DOHH2 (cell line): ENCODE measurements around the gene GSG1L2.

Experiments
- EZH2phosphoT487 ChIP-seq: fragments of 200-600 bp; sonication (generic); IDR thresholded peaks from 2 replicates; pipeline ENCODE4 v1.6.1; 2017; ENCODE audit warnings: borderline replicate concordance, mild to moderate bottlenecking, antibody characterized with exemption, low read length, moderate library complexity, mixed read lengths
- TF ChIP-seq, protein P1 (sequence below): fragments of 200-600 bp; sonication (generic); IDR thresholded peaks from one replicate; pipeline ENCODE4 v1.5.1; 2014; ENCODE audit warnings: antibody characterized with exemption, mild to moderate bottlenecking, low read depth, low read length; ENCODE audit not compliant: poor library complexity, severe bottlenecking

- TF ChIP-seq, protein P1, sequence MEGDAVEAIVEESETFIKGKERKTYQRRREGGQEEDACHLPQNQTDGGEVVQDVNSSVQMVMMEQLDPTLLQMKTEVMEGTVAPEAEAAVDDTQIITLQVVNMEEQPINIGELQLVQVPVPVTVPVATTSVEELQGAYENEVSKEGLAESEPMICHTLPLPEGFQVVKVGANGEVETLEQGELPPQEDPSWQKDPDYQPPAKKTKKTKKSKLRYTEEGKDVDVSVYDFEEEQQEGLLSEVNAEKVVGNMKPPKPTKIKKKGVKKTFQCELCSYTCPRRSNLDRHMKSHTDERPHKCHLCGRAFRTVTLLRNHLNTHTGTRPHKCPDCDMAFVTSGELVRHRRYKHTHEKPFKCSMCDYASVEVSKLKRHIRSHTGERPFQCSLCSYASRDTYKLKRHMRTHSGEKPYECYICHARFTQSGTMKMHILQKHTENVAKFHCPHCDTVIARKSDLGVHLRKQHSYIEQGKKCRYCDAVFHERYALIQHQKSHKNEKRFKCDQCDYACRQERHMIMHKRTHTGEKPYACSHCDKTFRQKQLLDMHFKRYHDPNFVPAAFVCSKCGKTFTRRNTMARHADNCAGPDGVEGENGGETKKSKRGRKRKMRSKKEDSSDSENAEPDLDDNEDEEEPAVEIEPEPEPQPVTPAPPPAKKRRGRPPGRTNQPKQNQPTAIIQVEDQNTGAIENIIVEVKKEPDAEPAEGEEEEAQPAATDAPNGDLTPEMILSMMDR, result no peak
- TF ChIP-seq EZH2phosphoT487, result no peak
These were observed 10.8 kb downstream of the GSG1L2 start for GRCh38 chr17:9811086-9811485.
